Vagina (tissue), 2 donors: ENCODE measurements around the gene ORM1.

Experiments used
- CTCF ChIP-seq, 3 experiments: fragments of 450-650 bp in 2 of 3; fragments of 200-600 bp in 1 of 3; sonication (generic) in 1 of 3; IDR thresholded peaks; one replicate each; pipeline ENCODE4 v1.5.1; 2017 to 2019; ENCODE audit warnings: antibody characterized with exemption in 3 of 3, mild to moderate bottlenecking in 2 of 3, moderate library complexity in 2 of 3
- POLR2AphosphoS5 ChIP-seq, 2 donors: sonication (generic); formaldehyde crosslinking; IDR thresholded peaks; one replicate each; pipeline ENCODE4 v1.9.0; 2017; ENCODE audit warnings: antibody characterized with exemption in 2 of 2, mild to moderate bottlenecking in 2 of 2, low read depth in 1 of 2; ENCODE audit not compliant: insufficient read depth in 1 of 2

GRCh38 chr9:114344188-114344566 lies 21.3 kb downstream of the ORM1 start:
- TF ChIP-seq CTCF (IDR thresholded peaks at IDR 0.05) (no peak), POLR2AphosphoS5 (IDR thresholded peaks at IDR 0.05; ENCODE audit: insufficient read depth in 1 of 2, low read depth in 1 of 2) (no peak)
